ENCODE results near the gene NUDT1.

NUDT1 gene

GRCh38 chr7:2215851-2216250, 26.2 kb upstream of the NUDT1 start:
- CTCF ChIA-PET: interaction anchor here (0.6 kb wide), 1 partner anchor 12 kb away, joined by 3 read pairs; no protein-coding TSS in a partner anchor
- POLR2A ChIA-PET: no interaction called here
- TF ChIP-seq PKNOX1 (IDR thresholded peaks at IDR 0.05) (no peak), HDGF (IDR thresholded peaks at IDR 0.05; ENCODE audit: borderline replicate concordance) (no peak), CTBP1 (IDR thresholded peaks at IDR 0.05; ENCODE audit: borderline replicate concordance) (no peak), FOXK2 (IDR thresholded peaks at IDR 0.05) (no peak), FOXM1 (IDR thresholded peaks at IDR 0.05; ENCODE audit: borderline replicate concordance) (no peak), FOXA1 (IDR thresholded peaks at IDR 0.05) (no peak), LEF1 (IDR thresholded peaks at IDR 0.05; ENCODE audit: borderline replicate concordance) (no peak), L3MBTL2 (conservative IDR thresholded peaks at IDR 0.05) (no peak), NFRKB (IDR thresholded peaks at IDR 0.05) (no peak), SUZ12 (IDR thresholded peaks at IDR 0.05) (no peak), TARDBP (IDR thresholded peaks at IDR 0.05) (no peak), ZNF384 (IDR thresholded peaks at IDR 0.05) (no peak), SP1 (IDR thresholded peaks at IDR 0.05) (no peak), ARNT (IDR thresholded peaks at IDR 0.05) (no peak), ELF4 (IDR thresholded peaks at IDR 0.05) (no peak), BHLHE40 (IDR thresholded peaks at IDR 0.05; ENCODE audit: borderline replicate concordance) (no peak)
- DNase-seq (ENCODE audit: extremely low spot score): no peak

- ChIA-PET POLR2A (interaction anchor here (0.9 kb wide), 1 partner anchor 15 kb away, joined by 3 read pairs; the partner anchor contains the start of gene MAD1L1), CTCF (no interaction called here)
- TF ChIP-seq LEF1 (IDR thresholded peaks at IDR 0.05; ENCODE audit: borderline replicate concordance) (no peak), TARDBP (IDR thresholded peaks at IDR 0.05) (no peak), ZNF384 (IDR thresholded peaks at IDR 0.05) (no peak)
- no peak for DNase-seq (ENCODE audit: extremely low spot score)
These were observed 24.8 kb upstream of the NUDT1 start for GRCh38 chr7:2217206-2217605.

- DNase-seq (ENCODE audit: extremely low spot score): no peak
- ChIA-PET CTCF (no interaction called here), POLR2A (interaction anchor here (0.6 kb wide), 1 partner anchor 57 kb away, joined by 3 read pairs; no protein-coding TSS in a partner anchor)
- TF ChIP-seq FOXK2 (IDR thresholded peaks at IDR 0.05) (no peak), LEF1 (IDR thresholded peaks at IDR 0.05; ENCODE audit: borderline replicate concordance) (no peak), L3MBTL2 (conservative IDR thresholded peaks at IDR 0.05) (no peak)
These were observed 24.1 kb upstream of the NUDT1 start for GRCh38 chr7:2217716-2218443.

- CTCF ChIA-PET: no interaction called here
- DNase-seq (ENCODE audit: extremely low spot score): no peak
- TF ChIP-seq SP1 (IDR thresholded peaks at IDR 0.05): no peak
- no peak for TF ChIP-seq NFRKB (IDR thresholded peaks at IDR 0.05)
- TF ChIP-seq ZNF384 (IDR thresholded peaks at IDR 0.05): no peak
- no peak for TF ChIP-seq SUZ12 (IDR thresholded peaks at IDR 0.05)
- no peak for TF ChIP-seq PKNOX1 (IDR thresholded peaks at IDR 0.05)
- TF ChIP-seq ARNT (IDR thresholded peaks at IDR 0.05): no peak
- no peak for TF ChIP-seq FOXM1 (IDR thresholded peaks at IDR 0.05; ENCODE audit: borderline replicate concordance)
- TF ChIP-seq L3MBTL2 (conservative IDR thresholded peaks at IDR 0.05): no peak
- no peak for TF ChIP-seq FOXA1 (IDR thresholded peaks at IDR 0.05)
- no peak for TF ChIP-seq TARDBP (IDR thresholded peaks at IDR 0.05)
- TF ChIP-seq BHLHE40 (IDR thresholded peaks at IDR 0.05; ENCODE audit: borderline replicate concordance): no peak
These were observed 23.6 kb upstream of the NUDT1 start for GRCh38 chr7:2218444-2218785.

GRCh38 chr7:2219136-2219535, 22.9 kb upstream of the NUDT1 start:
- ChIA-PET POLR2A (no interaction called here), CTCF (no interaction called here)
- no peak for TF ChIP-seq ELF4 (IDR thresholded peaks at IDR 0.05)
- no peak for TF ChIP-seq SP1 (IDR thresholded peaks at IDR 0.05)
- TF ChIP-seq PKNOX1 (IDR thresholded peaks at IDR 0.05): no peak
- no peak for TF ChIP-seq FOXM1 (IDR thresholded peaks at IDR 0.05; ENCODE audit: borderline replicate concordance)
- no peak for TF ChIP-seq ZNF384 (IDR thresholded peaks at IDR 0.05)
- TF ChIP-seq LEF1 (IDR thresholded peaks at IDR 0.05; ENCODE audit: borderline replicate concordance): no peak
- TF ChIP-seq FOXA1 (IDR thresholded peaks at IDR 0.05): no peak
- no peak for TF ChIP-seq NFRKB (IDR thresholded peaks at IDR 0.05)
- TF ChIP-seq ARNT (IDR thresholded peaks at IDR 0.05): no peak
- no peak for TF ChIP-seq TARDBP (IDR thresholded peaks at IDR 0.05)
- no peak for DNase-seq (ENCODE audit: extremely low spot score)

More at GRCh38 chr7:2218444-2218785, 23.6 kb upstream of the NUDT1 start:
- POLR2A ChIA-PET: interaction anchor here (0.6 kb wide), 1 partner anchor 56 kb away, joined by 3 read pairs; no protein-coding TSS in a partner anchor

GRCh38 chr7:2219606-2220005, 22.4 kb upstream of the NUDT1 start:
- ChIA-PET POLR2A (no interaction called here), CTCF (no interaction called here)
- no peak for DNase-seq (ENCODE audit: extremely low spot score)
- TF ChIP-seq ARNT (IDR thresholded peaks at IDR 0.05) (no peak), ZNF384 (IDR thresholded peaks at IDR 0.05) (no peak), SP1 (IDR thresholded peaks at IDR 0.05) (no peak), LEF1 (IDR thresholded peaks at IDR 0.05; ENCODE audit: borderline replicate concordance) (no peak), FOXK2 (IDR thresholded peaks at IDR 0.05) (no peak), FOXM1 (IDR thresholded peaks at IDR 0.05; ENCODE audit: borderline replicate concordance) (no peak), NFRKB (IDR thresholded peaks at IDR 0.05) (no peak), BHLHE40 (IDR thresholded peaks at IDR 0.05; ENCODE audit: borderline replicate concordance) (no peak), FOXA1 (IDR thresholded peaks at IDR 0.05) (no peak), HDGF (IDR thresholded peaks at IDR 0.05; ENCODE audit: borderline replicate concordance) (no peak), PKNOX1 (IDR thresholded peaks at IDR 0.05) (no peak), TARDBP (IDR thresholded peaks at IDR 0.05) (no peak), CTBP1 (IDR thresholded peaks at IDR 0.05; ENCODE audit: borderline replicate concordance) (no peak), L3MBTL2 (conservative IDR thresholded peaks at IDR 0.05) (no peak), SUZ12 (IDR thresholded peaks at IDR 0.05) (no peak), ELF4 (IDR thresholded peaks at IDR 0.05) (no peak)

Data from HEK293T (cell line).